ENCODE data around the gene TSPAN12. TPM values are rescaled to one million over a fixed set of nuclear protein-coding genes. Genes with fewer than 3 reads are reported as not detected.
"Not testable (repeated sequence)": the region's sequence is repeated elsewhere in the genome, so short reads cannot be mapped to it uniquely, and the experiment has no call there.

TSPAN12 gene
- total RNA-seq, 1 experiment from 2014 or later: 123 TPM

GRCh38 chr7:120780451-120780850 lies 77.5 kb downstream of the TSPAN12 start:
- H3K36me3 ChIP-seq; DNase-seq; H3K9me3 ChIP-seq (replicated peaks); H3K27me3 ChIP-seq; H3K4me1 ChIP-seq; H3K27ac ChIP-seq; H3K4me3 ChIP-seq: not testable (repeated sequence)

- H3K4me1 ChIP-seq; H3K9me3 ChIP-seq (replicated peaks); DNase-seq; H3K36me3 ChIP-seq; H3K4me3 ChIP-seq; H3K27ac ChIP-seq; H3K27me3 ChIP-seq: not testable (repeated sequence)
Observed at GRCh38 chr7:120779078-120779477, 78.9 kb downstream of the TSPAN12 start.

GRCh38 chr7:120775755-120776154 lies 82.2 kb downstream of the TSPAN12 start:
- Histone ChIP-seq H3K27ac (no peak overlapping the region), H3K4me1 (no peaks in the 10 kb centered on the region), H3K27me3 (no peaks in the 10 kb centered on the region), H3K36me3 (no peaks in the 10 kb centered on the region), H3K9me3 (replicated peaks) (no peaks in the 10 kb centered on the region), H3K4me3 (no peak overlapping the region)
- no peak for DNase-seq

- Histone ChIP-seq H3K27me3 (no peaks in the 10 kb centered on the region), H3K4me1 (no peaks in the 10 kb centered on the region), H3K27ac (no peak overlapping the region), H3K9me3 (replicated peaks) (no peaks in the 10 kb centered on the region), H3K4me3 (no peak overlapping the region), H3K36me3 (no peaks in the 10 kb centered on the region)
- DNase-seq: no peak
Observed at GRCh38 chr7:120774481-120774880, 83.5 kb downstream of the TSPAN12 start.

GRCh38 chr7:120770206-120770605 lies 87.7 kb downstream of the TSPAN12 start:
- Histone ChIP-seq H3K27me3 (no peaks in the 10 kb centered on the region), H3K4me1 (no peaks in the 10 kb centered on the region), H3K4me3 (no peak overlapping the region), H3K36me3 (no peaks in the 10 kb centered on the region), H3K9me3 (replicated peaks) (no peaks in the 10 kb centered on the region), H3K27ac (no peak overlapping the region)
- DNase-seq: no peak

- DNase-seq: no peak
- Histone ChIP-seq H3K4me3 (no peak overlapping the region), H3K36me3 (no peaks in the 10 kb centered on the region), H3K27ac (no peak overlapping the region), H3K4me1 (no peaks in the 10 kb centered on the region), H3K27me3 (no peaks in the 10 kb centered on the region), H3K9me3 (replicated peaks) (no peaks in the 10 kb centered on the region)
Observed at GRCh38 chr7:120760851-120761250, 97.1 kb downstream of the TSPAN12 start.

GRCh38 chr7:120760050-120760449 lies 97.9 kb downstream of the TSPAN12 start:
- DNase-seq: no peak
- no peak overlapping the region for H3K4me3 ChIP-seq

GRCh38 chr7:120743128-120743527 lies 114.8 kb downstream of the TSPAN12 start:
- no peaks in the 10 kb centered on the region for H3K9me3 ChIP-seq (replicated peaks)
- no peaks in the 10 kb centered on the region for H3K27me3 ChIP-seq
- H3K4me3 ChIP-seq: no peak overlapping the region
- DNase-seq: no peak
- H3K36me3 ChIP-seq: no peaks in the 10 kb centered on the region
- peaks cover 4% of the 10 kb centered on the region; the same call in 1 of the 2 replicates for H3K4me1 ChIP-seq
- H3K27ac ChIP-seq: no peak overlapping the region

More at GRCh38 chr7:120760050-120760449, 97.9 kb downstream of the TSPAN12 start:
- H3K9me3 ChIP-seq (replicated peaks): no peaks in the 10 kb centered on the region
- H3K27ac ChIP-seq: no peak overlapping the region
- no peaks in the 10 kb centered on the region for H3K36me3 ChIP-seq
- no peaks in the 10 kb centered on the region for H3K27me3 ChIP-seq
- H3K4me1 ChIP-seq: no peaks in the 10 kb centered on the region

- Histone ChIP-seq H3K27me3 (no peaks in the 10 kb centered on the region), H3K9me3 (replicated peaks) (no peaks in the 10 kb centered on the region), H3K4me1 (peaks cover 4% of the 10 kb centered on the region; the same call in 1 of the 2 replicates), H3K27ac (no peak overlapping the region), H3K4me3 (peak overlapping the region; percentile 17; the same call in 1 of the 2 replicates), H3K36me3 (no peaks in the 10 kb centered on the region)
- peak; percentile 53 to 80 for DNase-seq
Observed at GRCh38 chr7:120742372-120742771, 115.6 kb downstream of the TSPAN12 start.

- Histone ChIP-seq H3K4me3 (no peak overlapping the region), H3K36me3 (no peaks in the 10 kb centered on the region), H3K27me3 (no peaks in the 10 kb centered on the region), H3K4me1 (peaks cover 4% of the 10 kb centered on the region; the same call in 1 of the 2 replicates), H3K27ac (no peak overlapping the region), H3K9me3 (replicated peaks) (no peaks in the 10 kb centered on the region)
- DNase-seq: no peak
Observed at GRCh38 chr7:120741371-120742042, 116.4 kb downstream of the TSPAN12 start.

GRCh38 chr7:120740348-120740747 lies 117.6 kb downstream of the TSPAN12 start:
- no peaks in the 10 kb centered on the region for H3K27me3 ChIP-seq
- H3K4me1 ChIP-seq: peaks cover 4% of the 10 kb centered on the region; the same call in 1 of the 2 replicates
- H3K9me3 ChIP-seq (replicated peaks): no peaks in the 10 kb centered on the region
- no peak for DNase-seq
- no peak overlapping the region for H3K27ac ChIP-seq
- H3K4me3 ChIP-seq: no peak overlapping the region
- H3K36me3 ChIP-seq: no peaks in the 10 kb centered on the region

GRCh38 chr7:120738816-120739215 lies 119.1 kb downstream of the TSPAN12 start:
- Histone ChIP-seq H3K27ac (no peak overlapping the region), H3K9me3 (replicated peaks) (no peaks in the 10 kb centered on the region), H3K27me3 (no peaks in the 10 kb centered on the region), H3K4me3 (no peak overlapping the region), H3K36me3 (no peaks in the 10 kb centered on the region), H3K4me1 (peaks cover 4% of the 10 kb centered on the region; the same call in 1 of the 2 replicates)
- no peak for DNase-seq

Other genes with a start within 250 kb of the TSPAN12 start
- 28.4 and 40.1 TPM in 2 replicates for gene ING3, start 92.6 kb upstream of the TSPAN12 start, total RNA-seq (2014; rRNA removed; shearing (Covaris generic))
- 3.6 and 4.4 TPM in 2 replicates for gene CPED1, start 130.6 kb upstream of the TSPAN12 start, total RNA-seq (2014; rRNA removed; shearing (Covaris generic))

Measured in SJCRH30 (cell line).